DND-41 (cell line): Measurements from ENCODE around the gene ERGIC3.

ENCODE experiments used
- EZH2 ChIP-seq: IDR thresholded peaks from 3 replicates; pipeline ENCODE4 v1.6.1; 2012; ENCODE audit warnings: borderline replicate concordance, low read depth, mild to moderate bottlenecking, moderate library complexity, low read length, inconsistent platforms; ENCODE audit not compliant: severe bottlenecking
- TF ChIP-seq, protein P1 (sequence below): IDR thresholded peaks from 2 replicates; pipeline ENCODE4 v1.5.1; 2012; ENCODE audit warnings: borderline replicate concordance, low read length, moderate library complexity, mild to moderate bottlenecking; ENCODE audit not compliant: poor library complexity, severe bottlenecking; ENCODE audit errors: extremely low read depth

DNA sequence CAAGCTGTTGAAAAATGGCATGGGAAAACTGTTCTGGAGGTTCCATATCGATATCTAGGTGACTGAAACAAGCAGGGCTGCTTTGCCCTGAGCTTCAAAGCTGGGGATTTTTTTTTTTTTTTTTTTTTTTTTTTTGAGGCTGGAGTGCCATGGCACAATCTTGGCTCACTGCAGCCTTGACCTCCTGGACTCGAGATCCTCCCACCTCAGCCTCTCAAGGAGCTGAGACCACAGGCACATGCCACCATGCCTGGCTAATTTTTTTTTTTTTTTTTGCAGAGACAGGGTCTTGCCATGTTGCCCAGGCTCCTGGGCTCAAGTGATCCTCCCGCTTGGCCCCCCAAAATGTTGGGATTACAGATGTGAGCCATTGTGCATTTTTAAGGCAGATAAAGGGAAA lies 11.0 kb downstream of the ERGIC3 start:
- TF ChIP-seq, protein P1, sequence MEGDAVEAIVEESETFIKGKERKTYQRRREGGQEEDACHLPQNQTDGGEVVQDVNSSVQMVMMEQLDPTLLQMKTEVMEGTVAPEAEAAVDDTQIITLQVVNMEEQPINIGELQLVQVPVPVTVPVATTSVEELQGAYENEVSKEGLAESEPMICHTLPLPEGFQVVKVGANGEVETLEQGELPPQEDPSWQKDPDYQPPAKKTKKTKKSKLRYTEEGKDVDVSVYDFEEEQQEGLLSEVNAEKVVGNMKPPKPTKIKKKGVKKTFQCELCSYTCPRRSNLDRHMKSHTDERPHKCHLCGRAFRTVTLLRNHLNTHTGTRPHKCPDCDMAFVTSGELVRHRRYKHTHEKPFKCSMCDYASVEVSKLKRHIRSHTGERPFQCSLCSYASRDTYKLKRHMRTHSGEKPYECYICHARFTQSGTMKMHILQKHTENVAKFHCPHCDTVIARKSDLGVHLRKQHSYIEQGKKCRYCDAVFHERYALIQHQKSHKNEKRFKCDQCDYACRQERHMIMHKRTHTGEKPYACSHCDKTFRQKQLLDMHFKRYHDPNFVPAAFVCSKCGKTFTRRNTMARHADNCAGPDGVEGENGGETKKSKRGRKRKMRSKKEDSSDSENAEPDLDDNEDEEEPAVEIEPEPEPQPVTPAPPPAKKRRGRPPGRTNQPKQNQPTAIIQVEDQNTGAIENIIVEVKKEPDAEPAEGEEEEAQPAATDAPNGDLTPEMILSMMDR, result no peak
- TF ChIP-seq EZH2, result no peak
